SHP77 treated with DMSO at 0.1 percent for 48 hours (cell line): ENCODE data around the gene FTO.

ENCODE experiments used
- DNase-seq: peaks from one replicate; lab custom pipeline; 2025; lab: John Stamatoyannopoulos, UW

The FTO gene

DNA sequence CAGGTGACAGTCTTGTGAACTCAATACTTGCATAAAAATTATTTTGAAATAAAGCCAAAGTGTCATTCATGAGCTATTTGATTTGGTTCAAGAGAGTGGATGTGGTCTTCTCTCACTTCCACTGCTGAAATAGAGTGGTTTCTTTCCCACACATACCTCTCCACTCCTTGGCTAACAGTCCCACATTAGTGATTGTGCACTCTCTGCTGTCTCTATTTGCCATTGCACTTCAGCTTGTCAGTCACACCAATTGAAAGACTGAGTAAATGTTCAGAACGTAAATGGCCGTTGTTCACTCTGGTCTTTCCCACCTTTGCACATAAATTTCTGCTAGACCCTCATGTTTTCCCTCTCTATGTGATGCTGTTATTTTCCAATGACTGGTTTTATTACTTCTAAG is 197.5 kb downstream of the FTO start:
- DNase-seq, result peak; percentile 2

DNA sequence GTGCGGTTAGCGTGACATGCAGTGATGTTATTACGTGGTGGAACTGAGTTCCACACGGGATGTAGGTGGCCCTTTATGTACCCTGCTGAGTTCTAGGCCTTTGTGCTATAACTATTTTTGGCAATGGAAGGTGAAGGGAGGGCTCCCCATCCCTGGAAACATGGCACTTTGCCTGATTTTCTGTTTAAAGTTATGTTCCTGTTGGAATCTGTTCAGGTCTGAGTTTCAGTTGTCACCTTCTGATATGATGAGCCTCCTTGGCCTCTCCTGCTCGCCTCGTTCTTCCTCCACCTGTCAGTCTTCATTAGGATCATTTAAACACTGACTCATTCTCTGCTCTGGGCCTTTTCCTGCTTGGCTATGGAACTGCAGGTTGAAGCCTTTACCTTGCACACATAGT is 200.6 kb downstream of the FTO start:
- DNase-seq, result no peak

DNA sequence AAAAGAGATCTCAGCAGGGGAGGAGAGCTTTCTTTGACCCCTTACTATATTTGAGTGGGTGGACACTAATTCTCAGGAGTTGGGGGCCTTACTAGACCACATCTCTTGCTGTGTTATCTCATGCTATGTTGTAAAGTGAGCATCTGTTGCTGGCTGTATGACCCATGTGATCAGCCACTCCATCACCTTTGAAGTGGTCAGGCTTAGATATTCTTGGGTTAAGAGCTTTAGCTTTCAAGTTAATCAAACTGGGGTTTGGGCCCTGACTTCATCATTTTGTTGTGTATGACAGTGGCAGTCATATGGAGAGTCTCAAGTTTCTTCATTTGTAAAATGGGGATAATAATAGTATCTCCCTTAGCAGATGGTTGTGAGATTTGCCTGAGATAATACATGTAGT is 201.1 kb downstream of the FTO start:
- DNase-seq, result no peak

DNA sequence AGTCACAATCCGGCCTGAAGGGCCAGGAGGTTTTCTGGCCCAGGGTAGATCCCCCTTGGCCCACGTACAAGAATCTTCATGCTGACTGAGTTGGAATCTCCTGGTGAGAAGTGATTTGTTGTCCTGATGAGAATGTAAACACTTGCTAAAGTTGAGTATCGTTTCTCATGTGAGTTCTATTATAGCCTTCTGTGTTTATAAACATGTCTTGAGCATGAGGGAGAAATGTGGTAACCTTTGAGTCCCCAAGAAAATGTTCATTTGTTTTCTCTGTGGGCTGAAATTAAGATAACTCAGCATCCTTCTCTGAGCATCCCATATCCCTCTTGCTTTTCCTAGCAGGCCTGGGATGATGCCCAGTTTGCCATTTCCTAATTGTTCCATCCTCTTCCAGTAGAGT is 204.8 kb downstream of the FTO start:
- no peak for DNase-seq

DNA sequence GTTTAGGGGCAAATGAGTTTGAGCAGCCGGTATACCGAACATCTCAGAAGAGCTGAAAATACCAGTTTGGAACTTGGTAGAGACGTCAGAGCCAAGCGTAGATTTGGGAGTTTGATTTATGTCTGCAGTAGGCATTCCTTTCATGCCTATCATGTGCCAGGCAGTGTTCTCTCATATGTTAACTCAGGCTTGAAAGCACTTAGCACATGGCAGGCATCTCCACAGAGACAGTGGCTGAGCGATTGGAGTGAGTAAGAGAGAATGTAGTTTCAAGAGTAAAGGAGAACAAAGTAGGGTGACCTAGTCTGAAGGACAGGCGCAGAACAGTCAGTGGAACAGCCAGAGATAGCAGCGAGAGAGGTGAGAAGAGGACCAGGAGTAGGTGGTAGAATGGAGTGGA is 207.0 kb downstream of the FTO start:
- DNase-seq, result no peak

DNA sequence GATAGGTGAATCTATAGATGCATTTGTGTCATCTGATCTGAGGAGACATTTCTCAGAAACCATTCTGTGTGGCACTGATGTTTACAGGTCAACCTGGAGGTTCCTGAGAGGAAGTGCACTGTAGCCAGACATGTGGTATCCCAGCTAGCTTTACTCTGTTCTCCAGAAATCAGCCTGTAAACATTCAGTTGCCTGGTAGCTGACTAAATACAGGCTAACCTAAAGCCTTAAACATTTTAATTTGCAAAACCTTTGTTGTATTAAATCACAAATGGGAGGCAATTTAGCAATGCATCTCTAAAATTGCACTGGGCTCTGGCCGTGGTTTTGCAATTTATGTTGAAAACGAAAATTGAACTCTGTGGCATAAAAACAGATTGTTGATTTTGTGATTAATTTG is 207.6 kb downstream of the FTO start:
- no peak for DNase-seq

DNA sequence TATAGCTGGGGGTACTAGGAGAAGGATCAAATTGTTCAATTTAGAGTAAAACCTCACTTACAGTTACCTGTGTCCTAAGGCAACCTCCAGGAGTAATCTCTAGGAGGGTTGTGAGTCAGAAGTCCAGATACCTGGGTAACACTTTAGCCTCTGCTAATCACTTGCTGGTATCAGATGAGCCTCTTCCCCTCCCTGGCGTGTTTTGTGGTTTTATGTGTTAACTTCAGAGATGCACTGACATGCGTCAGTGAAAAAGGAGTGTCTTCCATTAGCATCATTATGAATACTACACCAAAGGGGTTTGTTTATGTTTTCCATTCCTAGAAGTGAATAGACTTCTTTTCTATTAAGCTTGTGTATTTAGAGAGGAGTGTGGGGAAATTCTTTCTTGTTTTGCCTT is 208.2 kb downstream of the FTO start:
- no peak for DNase-seq

DNA sequence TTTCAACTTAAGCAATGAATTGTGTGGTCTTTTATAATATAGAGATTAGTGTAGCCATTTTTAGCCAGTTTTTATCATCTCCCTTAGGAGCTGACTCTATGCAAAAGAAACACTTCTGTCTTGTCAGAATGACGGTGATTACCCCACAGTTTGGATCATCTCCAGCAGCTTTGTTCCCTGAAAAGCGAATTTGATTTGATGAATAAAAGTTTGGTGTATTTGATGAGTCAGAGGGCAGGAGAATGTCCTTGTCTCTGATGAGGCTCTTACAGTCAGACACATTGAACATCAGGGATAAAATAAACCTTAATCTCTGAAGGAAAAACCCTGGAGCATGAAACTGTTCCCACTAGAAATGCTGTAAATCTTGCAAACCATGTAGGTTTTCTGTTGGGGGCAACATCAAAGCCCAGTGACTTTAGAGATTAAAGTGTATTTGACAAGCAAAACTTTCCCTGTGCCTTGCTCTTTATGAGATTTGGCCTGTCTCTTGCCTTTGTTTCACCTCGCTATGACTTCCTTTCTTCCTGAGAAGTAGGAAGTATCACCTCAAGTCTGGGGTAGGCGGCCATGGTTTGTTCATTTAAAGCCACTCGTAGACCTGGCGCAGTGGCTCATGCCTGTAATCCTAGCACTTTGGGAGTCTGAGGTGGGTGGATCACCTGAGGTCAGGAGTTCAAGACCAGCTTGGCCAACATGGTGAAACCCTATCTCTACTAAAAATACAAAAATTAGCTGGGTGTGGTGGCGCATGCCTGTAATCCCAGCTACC is 209.3 kb downstream of the FTO start:
- peak; percentile 24 for DNase-seq

DNA sequence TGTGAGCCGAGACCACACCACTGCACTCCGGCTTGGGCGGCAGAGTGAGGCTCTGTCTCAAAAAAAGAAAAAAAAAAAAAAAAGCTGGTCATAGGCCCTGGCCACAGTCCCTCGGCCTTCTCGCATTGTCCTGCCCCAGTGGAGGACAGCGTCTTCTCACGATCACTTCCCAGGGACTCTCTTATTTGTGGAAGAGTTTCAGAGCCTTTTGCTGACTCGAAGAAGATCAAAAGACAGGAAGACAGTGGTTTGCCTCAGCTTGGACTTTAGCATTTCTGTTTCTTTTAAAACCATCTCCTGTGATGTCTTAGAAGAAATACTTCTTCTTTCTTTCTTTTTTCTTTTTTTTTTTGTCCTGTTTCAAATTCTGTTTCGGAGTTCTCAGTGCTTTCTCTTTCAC is 210.0 kb downstream of the FTO start:
- no peak for DNase-seq

DNA sequence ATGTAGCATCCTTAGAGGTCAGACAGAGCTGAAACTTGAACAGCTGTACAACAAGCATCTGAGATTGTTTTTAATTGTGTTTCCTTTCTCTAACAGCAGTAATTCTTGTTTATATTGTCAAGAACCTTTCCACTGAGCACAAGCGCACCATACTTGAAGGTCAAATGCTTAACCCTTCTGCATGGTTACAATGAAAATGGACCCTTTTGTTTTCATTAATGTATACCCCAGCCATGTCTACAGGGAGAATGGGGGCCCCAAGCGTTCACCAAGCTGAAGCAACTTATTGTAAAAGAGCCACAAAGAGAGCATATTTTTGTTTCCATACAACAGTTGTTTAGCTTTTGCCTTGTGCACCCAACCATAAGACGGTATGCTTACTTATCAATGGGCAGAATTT is 210.8 kb downstream of the FTO start:
- no peak for DNase-seq

DNA sequence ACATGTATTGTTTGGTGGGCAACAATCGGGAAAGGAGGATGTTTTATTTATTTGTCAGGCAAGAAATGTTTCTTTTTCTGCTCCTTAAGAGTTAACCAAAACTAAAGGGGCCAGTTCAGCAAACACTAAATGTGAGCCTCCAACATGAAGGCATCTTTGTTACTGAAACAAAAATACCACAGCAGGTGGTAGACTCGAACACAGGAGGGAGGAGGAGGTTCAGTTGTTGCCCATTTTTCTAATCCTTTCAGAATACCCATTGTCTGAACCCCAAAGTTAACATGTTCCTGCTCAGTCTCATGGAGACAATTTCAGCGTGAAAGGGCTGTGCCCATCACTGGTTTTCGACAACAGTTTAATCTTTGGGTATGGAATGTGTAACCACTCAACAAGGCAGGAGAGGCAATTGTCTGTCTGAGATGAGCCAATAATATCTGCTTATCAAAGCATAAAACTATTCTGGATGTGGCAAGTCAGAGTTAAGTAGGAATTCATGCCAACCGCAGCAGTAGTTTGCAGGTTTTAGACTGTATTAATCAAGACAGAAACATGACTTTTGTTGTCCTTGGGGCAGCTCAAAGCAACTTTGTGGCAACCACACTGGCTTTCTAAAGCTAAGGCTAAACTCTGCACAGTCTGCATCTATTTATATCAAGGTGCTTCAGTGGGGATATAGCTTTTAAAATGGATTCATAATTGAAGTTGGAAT is 211.7 kb downstream of the FTO start:
- no peak for DNase-seq

DNA sequence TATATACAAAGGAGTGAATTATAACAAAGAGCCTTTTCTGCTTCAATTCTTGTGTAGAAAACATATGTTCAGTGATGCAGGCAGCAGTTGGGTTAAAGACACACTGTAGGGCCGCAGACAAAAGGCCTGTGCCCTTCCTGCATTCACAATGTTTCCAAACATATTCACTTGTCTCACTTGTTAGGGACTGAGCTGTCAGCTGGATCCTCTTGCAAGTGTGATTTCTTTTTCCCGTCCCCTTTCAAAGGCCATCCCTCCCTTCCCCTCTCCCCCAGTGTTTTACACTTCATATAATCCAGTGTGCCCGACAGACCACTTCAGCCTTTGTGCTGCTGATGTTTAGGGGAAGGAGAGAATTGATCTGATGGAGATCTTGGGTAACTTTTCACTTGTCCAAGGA is 217.0 kb downstream of the FTO start:
- DNase-seq, result no peak

DNA sequence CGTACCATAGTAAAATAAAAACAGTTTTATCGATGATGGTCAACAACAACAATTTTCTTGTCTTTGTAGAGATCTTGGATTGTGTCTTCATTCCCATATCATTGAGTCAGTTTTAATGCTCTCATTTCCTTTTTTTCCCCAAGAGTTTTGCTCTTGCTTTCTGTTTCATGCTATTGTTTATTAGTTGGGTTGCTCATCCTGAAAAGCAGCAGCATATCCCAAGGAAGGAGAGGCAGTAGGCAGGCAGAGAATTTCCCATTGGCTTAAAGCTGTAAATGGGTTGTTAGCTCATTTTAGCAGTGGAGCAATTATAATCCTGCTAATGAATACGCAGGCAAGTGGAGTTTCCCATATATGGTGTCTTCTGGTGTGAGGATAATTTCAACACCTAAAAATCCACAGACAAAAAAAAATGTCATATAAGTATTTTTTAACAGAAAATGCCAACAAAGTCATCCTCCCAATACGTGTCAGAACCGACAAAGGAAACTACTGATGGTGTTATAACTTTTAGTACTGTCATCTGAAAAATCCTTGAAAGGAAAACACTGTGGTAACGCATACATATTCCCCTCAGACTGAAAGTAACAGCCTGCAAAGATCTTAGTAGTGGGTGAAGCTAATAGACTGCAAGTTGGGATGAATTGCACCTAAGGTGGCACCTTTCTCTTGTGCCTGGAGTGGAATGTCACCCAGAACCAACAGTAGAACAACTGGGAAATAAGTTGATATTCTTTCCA is 218.3 kb downstream of the FTO start:
- no peak for DNase-seq

DNA sequence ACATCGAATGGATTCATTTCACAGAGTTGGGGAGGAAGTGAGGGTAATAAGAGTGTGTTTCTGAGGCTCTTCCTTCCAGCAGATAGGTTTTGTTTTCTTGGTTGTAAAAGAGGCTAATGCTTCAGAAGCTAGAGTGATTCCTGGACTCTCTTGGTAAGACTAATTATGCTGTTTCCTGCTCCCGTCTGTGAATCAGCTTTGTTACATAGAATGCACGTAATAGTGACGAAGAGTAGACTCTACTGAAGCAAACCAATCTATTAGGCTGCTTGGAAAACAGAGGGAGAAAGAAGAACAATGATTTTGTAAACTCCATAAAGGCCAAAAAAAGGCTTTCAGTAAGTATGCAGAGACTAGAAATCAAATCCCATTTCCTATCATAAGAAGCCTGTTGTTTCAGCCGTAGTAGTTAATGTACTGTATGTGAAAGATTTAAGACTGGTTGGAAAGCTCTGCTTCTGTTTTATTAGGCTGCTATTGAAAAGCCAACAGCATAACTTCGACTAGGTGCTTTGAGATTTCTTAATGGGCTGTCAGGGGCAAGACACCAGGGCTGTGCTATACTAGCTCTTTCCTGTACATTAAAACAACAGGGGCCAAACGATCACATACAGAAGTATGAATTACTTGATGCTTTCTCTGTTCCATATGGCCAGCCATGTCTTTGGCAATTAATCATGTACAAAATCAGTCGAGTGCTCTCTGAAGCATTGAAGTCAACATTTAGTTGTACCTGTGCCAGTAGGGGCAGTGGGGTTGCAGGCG is 219.0 kb downstream of the FTO start:
- peak; percentile 47 for DNase-seq

DNA sequence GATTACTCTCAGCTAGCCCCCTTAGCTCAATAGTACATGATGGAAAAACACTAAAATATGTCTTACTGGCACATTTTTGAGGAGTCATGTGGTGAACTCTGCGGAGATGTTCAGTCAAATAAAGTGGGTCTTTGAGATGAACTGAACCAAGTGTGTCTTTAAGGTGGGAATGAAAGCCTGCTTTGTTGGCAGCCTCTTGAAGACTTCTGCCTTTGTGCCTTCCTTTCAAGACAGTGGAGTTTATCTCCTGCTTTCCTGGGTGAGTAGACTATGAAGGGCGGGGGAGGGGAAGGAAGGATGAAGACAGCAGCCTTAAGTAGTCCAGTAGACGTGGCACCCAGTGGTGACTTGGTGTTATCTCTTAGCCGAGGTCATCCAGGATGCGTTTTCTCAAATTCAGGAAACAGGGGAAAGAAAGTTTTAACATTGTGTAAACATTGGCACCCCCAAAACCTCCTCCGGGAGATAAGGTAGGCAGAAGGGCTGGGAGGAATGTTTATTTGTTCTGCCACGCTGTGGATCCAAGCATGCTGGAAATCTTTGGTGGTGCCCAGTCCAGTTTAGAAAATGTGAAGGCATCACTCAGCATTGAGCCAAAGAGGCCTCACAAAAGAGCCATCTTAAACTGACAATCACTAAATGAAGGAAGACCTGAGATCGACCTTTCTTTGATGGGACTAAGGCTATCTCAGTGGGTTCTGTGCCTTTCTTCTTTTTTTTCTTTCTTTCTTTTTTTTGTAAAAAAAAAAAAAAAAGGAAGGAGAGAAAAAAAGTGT is 220.6 kb downstream of the FTO start:
- DNase-seq, result no peak

DNA sequence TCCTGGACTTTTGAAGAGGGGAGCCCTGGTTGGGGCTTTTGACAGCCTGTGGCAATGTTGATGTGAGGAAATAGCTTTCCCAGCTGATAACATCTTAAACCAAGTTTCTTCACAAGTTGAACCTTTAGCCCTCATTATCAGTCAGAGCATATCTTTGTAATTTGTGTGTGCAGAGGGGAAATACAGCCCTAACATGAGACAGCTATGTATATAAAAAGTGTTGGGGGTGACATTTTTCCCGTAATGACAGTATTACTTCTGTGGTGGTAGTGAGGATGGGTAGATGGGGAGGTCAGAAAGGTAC is 221.1 kb downstream of the FTO start:
- DNase-seq, result no peak

DNA sequence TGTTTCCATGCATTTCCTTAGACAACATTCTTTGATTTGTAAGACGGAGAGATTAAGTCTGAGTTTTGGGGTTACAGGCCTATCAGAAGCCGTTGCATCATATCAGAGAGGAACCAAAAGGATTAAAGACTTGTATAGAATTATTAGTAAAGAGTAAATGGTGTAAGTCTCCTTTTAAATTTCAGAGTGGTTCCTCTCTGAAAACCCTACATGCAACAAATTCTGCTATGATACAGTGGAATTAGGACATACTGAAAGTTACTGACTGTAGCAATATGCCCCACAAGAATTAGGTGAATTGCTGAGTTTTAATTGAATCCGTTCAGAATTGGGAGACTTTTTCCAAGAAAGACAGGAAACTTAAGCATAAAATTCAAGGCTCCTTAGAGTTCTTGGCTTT is 221.6 kb downstream of the FTO start:
- DNase-seq, result no peak

DNA sequence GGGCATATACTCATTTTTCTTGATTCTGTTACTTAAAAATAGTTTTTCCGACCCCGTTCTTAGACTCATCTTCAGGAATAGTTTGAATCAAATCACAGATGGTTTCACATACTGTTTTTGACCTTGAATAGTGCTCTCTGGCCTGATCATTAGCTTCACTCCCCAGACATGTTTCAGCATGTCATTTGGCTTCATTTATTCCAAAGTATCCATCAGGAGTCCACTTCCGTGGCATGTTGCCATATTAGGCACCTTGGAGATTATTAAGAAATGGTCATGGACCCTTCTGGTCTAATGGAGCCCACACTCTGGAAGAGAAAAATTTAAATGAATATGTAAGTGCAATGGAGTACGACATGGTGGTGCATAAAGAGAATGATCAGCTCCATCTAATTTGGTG is 222.3 kb downstream of the FTO start:
- no peak for DNase-seq

DNA sequence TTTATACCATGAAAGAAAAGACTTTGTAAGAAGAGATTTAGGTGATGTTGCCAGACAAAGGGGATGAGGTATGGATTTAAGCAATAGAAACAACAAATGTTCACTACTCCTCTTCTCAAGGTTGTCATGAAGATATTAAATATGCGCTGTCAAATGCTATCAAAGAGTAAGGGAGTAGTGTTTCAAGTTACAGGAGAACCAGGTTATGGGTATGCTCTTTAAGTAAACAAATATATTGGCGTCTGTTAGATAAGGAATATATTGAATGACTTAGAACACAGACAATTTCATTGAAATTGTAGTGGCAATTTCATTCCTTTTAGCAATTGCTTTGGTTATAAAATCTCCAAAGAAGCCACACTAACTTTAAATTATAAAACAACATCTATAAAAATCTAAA is 229.0 kb downstream of the FTO start:
- no peak for DNase-seq

DNA sequence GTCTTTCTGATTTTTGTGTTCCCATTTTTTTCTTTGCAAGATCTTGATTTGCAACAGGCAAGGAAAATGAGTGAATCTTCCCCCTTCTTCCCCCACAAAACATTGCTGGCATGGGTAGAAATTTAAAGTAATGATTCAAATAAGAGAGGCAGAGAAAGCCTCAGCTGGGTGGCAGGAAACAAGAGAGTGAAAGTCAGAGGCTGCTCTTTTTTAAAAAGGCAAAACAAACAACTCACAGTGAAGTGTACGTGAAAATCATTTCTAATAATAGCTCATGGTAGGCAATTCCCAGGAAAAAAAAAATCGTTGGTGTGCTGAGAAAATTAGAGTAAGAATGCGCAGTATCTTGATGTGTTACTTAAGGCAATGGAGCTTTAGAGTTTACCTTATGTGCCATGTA is 229.5 kb downstream of the FTO start:
- peak; percentile 28 for DNase-seq

DNA sequence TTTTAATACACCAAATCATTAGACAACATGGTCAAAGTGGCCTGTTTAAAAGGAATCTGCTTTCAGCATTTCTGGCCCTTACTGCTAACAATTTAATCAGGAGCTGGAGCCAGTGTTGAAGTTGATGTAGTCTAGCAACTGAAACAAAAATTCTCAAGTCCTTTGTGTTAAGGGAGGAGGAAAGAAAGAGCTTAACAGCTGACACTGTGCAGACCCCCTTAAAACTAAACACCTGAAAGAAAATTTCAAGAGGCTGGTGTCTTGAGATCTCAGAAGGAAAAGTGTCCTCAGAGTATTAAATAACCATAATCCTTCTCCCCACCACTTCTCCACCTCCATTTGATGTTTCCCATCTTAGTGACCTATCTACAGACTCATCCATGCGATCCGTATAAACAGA is 232.1 kb downstream of the FTO start:
- no peak for DNase-seq

DNA sequence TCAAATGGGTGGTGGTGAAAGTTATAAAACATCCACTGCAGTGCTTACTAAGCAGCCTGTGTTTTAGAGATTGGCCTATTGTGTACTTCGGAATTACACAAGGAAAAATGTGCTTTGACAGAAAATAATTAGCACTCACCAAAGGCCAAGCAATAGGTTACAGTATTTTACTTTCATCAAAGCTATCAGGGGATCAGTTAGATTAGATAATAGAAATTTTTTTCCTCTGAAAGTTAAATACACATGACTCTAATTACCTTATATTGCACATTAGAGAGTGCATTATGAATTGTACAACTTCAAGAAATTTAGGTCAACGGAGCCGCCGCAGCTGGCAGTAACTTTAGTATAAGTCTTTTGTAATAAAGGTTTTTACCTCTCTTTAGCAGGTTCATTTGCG is 232.6 kb downstream of the FTO start:
- DNase-seq, result no peak
